HS-27A (cell line): ENCODE results near the gene LCT.
"Not testable (repeated sequence)": the region's sequence is repeated elsewhere in the genome, so short reads cannot be mapped to it uniquely, and the experiment has no call there.

Experiments
- DNase-seq: peaks from one replicate; pipeline ENCODE4 v3.0.0-alpha.2; 2012; ENCODE audit warnings: low read depth, missing footprints

The LCT gene

DNA sequence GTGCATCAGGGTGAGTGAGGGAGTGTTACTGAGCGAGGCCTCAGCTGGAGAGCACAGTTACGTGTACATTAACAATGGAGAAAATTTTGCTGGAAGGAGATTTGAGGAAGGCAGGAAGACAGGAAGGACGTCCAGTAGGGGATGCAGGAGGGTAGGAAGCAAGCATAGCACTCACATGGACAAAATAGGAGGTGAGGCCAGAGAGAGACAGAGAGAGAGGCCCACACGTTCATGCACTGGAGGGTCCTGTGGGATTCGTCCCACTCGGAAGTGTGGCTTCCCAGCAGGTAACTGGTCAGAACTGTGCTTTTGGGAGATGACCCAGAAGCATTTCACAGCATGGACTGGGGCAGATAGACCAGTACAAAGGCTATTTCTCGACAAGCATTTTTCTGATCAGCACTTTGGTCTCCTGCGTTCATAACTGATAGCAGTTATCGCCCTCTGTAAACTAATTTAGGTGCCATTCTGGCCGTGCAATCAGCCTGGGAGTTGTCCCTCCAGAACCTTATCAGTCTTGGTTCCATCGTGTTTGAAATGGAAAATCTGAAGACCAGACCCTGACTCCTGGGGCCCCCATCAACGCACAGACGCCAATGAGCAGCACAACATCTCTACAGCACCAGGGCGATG is 5.7 kb downstream of the LCT start:
- DNase-seq = no peak

DNA sequence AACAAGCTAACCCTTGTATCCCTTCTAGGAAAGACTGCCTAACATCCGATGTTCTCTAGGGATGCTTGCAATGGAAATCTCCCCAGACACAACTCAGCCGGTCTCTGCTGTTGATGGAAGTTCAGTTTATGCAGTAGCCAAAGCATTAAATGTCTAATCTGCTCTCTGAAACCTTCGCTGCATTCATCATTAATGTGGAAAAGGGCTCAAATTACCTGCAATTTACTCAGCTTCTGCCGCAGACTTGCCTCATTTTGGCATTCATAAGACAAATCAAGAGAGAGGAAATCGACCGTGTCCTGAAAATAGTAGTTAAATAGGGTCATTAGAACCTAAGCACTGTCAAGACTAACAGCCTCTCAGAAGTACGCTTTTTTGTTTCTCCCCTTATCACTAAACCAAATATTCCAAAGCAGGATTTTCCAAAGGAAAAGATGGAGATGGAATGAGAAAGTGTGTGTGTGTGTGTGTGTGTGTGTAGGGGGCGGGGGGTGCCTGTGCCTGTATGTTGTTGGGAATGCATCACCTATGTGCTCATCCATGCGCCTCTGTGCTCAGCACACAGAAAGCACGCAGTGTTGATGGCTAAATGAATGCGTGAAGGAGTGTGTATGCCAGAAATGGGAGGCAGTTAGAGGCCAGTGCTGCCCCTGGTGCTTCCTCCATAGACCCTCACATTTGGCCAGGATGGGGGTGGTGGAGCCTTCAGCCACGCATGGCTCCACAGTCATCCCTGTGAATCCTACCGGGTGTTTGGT is 7.4 kb downstream of the LCT start:
- no peak for DNase-seq

DNA sequence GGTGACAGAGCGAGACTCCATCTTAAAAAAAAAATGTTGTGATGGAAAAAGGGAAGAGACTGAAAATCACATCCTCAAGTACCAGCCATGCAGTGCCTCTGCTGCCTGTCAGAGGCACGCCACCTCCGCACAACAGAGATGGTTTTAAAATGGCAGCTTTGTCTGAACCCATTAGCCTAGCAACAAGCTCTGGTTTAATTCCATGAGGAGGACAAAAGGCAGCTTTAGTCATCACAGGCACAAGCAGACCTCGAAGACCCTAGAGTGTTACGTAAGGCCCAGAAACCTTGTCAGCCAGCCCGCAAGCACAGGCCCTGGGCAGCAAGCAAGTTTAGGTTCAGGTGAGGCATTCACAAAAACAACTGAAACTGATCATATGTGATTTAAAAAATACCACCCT is 10.4 kb downstream of the LCT start:
- no peak for DNase-seq

DNA sequence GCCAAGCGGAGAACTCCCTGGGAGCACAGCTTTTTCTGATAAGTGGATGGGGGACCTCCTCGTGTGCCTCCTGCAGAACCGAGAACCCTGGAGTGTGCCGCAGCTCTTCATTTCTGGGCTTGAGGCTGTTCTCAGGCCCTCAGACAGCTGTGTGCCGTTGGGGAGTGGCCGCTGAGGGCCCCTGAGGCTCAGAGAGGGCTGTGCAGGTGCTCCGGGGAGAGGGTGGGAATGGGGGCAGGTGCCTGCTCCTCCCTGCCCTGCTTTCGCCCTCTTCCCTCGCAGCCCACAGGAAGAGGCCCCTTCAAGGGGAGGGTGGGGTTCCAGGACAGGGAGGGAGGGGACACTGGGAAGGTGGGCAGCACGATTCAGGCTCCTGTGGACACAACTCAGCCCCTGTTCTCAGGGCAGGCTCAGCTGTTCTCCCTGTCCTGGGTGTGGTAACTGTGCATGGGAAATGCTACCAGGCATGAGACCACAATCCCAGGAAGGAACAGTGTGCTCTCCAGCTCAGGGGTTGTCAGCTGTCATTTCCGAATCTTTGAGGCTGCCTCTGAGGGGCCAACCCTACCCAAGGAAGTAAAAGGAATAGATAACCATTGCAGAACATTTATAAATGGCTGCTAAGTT is 11.3 kb downstream of the LCT start:
- no peak for DNase-seq

DNA sequence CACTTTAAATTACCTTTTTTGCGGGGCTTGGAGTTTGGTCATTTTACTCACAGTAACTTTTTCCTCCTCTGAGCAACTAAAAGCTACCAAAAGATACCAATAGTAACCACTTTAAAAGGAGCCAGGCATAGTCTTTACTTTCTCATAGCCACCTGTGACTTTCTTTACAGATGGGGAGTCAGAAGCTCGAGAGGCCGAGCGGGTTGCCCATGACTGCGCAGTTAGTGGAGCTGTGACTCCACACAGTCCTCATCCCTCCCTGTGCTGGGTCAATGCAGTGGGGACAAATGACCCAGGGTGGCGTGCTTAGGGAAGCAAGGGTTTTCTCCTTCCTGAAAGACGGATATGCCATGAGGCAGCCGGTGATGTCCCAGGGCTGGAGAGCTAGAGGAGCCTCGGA is 11.9 kb downstream of the LCT start:
- no peak for DNase-seq

DNA sequence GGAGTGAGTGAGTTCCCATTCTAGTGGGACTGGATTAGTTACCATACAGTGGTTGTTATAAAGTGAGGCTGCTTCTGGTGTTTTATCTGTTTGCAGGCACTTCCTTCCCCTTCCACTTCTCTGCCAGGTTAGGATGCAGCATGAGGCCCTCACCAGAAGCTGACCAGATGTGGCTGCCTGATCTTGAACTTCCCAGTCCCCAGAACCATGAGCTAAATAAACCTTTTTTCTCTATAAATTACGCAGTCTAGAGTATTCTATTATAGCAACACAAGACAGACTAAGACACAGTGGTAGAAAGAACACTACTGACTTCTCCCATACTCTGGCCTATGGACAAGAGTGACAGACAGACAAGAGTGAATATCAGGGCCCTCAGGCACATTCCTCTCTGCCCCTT is 14.1 kb downstream of the LCT start:
- no peak for DNase-seq

DNA sequence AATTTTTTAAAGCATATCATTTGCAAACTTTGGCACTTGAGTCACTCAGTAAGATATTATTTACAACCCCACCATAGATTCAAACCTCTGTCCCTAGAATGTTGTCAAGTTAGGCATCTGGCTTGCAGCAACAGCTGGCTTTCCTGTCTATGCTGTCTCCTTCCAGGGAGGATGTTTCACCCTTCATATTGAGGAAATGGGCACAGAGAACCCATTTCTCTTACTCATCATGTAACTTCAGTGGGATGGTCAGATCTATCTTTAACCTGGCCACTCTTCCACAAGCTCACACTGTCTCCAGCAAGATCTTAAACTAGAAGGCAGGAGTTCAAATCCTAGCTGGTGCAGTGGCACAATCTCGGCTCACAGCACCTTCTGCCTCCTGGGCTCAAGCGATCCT is 15.8 kb downstream of the LCT start:
- no peak for DNase-seq

DNA sequence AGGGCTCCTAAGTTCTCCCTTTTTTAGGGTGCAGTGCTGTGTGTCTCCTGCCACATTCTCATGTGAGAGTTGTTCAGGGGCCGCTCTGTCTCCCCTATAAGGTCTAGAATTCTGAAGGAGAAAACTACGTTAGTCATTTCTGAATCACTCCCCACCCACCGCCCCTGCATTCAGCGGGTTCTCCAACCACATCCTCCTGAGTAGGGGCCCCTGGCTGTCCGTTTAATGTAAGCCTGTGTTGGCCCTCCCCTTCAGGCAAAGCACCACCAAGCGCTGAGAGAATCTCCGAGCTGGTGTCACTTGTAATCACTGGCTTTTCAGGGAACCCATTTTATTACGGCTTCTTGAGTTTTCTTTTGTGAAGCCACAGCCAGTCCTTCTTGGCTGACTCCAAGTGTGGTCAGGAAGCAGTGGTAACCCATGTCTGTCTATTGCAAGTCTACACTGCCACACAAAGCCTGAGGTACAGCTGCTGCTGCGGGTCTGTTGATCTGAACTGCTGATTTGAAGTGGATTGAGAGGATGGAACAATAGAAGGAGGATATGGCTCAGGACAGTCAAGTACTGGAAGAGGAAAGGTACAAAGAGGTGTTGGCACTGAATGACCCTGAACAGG is 16.9 kb downstream of the LCT start:
- no peak for DNase-seq

DNA sequence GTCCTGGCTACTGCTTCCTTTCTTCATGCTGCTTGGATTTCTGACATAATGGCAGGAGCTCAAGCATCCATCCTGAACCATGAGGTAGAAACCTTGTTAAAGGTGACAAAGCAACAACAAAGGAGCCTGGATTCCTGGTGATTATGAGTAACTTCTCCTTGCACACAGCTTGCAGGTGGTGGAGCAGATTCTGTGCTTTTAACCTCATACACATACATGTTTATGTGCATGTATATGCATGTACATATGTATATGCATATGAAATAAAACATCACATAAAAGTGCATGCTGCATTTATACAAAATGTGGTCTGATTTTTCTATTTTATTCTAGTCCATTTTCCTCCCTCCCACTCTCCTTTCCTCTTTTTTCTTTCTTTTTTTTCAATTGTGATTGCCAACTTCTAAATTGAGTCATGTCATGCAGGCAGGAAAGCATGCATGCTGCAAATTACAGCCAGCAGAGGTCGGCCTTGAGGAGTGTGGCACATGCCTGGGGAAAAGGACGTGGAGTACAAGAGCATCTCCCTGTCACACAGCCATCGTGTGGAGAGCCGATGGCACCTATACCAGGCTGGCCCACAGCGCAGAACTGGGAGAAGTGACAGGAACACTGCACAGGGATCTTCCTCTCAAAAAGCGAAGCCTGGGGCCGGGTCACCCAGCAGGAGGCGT is 17.9 kb downstream of the LCT start:
- DNase-seq = no peak

DNA sequence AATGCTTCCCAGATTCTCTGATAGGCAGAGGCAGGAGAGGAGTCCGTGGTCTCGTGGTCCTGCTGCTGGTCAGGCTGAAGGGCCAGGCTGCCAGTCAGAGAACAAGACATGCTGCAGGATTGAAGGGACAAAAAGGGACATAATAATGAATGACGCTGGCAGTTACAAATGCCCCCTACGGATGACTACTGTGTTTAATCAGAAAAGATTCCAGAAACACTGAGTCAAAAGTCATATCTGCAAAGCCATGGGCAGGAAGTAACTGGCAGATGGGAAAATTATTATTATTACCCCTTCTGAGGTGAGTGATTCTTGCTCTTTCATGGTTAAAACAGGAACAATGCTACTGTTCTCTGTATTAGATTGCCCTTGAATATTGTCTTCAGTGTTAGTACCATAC is 19.0 kb downstream of the LCT start:
- DNase-seq = no peak

DNA sequence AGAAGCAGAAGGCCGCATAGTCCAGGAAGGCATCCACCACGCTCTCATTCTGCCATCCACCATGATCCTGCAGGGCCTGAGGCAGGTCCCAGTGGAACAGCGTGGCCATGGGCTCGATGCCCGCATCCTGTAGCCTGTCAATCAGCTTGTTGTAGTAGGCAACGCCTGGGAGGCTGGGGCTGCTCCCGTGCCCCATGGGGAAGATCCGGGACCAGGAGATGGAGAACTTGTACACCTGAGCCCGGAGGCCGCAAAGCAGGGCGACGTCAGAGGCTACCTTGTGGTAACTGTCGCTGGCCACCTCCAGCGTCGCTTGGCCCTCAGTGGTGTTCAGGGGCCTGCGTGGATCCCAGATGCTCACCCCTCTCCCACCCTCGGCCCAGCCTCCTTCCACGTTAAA is 19.5 kb downstream of the LCT start:
- no peak for DNase-seq

DNA sequence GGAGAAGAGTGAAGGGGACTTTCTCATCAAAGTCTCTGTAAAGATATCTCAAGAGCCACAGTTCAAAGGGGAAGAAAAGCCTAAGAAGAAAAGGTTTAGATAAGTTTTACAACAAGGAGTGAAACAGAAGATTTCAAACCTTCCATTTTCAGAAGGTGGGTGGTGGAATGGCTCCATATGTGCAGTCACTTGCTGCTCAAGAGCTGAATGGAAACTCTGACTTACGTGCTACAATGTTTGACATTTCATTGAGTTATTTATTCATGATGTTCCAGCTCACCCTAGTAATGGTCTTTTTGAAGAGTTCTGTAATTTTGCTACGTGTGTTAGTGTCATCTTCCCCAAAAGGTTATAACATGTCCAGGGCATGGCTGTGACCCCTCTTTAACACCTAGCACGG is 21.7 kb downstream of the LCT start:
- DNase-seq = no peak

DNA sequence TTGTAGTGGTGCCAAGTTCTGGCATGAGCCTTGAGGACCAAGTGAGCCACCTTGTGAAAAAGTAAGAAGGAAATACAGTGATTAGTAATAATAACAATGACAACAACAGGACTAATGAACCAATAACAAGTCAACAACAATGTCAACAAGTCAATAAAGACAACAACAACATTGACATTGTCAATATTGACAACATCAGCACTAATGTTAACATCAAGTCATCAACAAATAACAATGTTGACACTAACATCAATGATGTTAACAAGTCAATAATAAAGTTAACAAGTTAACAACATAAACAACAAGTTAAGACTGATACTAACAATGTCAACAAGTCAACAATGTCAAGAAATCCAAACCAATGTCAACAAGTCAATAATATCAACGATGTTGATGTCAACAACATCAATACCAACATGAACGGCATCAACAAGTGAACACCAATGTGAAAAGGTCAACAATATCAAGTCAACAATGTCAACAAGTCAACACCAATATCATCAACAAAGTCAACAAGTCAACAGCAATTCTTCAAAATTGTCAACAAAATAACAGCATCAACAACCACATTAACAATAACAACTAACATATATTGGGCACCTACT is 24.0 kb downstream of the LCT start:
- no peak for DNase-seq

DNA sequence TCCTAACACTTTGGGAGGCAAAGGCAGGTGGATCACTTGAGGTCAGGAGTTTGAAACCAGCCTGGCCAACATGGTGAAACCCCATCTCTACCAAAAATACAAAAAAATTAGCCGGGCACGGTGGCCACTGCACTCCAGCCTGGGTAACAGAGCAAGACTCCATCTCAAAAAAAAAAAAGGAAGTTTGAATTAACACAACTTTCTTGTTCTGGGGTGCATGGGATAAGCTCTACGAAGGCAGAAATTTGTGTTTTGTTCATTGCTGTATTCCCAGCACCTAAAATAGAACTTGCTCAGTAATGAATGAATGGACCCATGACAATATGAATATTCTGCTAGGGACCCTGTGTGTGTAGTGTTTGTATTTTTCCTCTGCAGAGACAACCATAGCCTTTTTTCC is 29.1 kb downstream of the LCT start:
- DNase-seq = not testable (repeated sequence)

DNA sequence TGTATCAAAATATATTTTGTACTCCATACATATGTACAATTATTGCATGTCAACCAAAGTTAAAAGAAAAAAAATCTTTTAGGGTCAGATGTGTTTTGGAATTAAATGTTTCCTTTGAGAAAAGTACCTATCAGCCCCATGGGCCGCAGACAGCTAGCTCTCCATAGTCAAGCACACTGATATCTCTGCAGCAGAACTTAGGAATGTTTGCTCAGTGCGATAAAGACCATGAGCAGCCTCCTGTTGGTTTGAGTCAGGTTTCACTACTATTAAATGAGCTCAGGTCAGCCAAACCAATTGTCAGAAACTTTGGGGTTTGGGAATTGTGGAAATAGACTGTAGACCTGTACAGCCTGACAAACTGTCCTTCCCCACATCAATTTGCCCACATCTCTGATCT is 33.7 kb downstream of the LCT start:
- DNase-seq = no peak

DNA sequence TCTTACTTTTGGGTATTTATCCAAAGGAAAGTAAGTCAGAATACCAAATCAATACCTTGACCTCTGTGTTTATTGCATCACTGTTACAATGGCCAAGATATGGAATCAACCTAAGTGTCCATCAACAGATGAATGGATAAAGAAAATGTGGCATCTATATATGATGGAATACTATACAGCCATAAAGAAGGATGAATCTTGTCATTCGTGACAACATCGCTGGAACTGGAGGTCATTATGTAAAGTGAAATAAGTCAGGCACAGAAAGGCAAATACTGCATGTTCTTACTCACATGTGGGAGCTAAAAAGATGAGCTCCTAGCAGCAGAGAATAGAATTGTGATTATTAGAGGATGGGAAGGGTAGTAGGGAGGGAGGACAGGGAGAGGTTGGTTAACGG is 34.6 kb downstream of the LCT start:
- no peak for DNase-seq

DNA sequence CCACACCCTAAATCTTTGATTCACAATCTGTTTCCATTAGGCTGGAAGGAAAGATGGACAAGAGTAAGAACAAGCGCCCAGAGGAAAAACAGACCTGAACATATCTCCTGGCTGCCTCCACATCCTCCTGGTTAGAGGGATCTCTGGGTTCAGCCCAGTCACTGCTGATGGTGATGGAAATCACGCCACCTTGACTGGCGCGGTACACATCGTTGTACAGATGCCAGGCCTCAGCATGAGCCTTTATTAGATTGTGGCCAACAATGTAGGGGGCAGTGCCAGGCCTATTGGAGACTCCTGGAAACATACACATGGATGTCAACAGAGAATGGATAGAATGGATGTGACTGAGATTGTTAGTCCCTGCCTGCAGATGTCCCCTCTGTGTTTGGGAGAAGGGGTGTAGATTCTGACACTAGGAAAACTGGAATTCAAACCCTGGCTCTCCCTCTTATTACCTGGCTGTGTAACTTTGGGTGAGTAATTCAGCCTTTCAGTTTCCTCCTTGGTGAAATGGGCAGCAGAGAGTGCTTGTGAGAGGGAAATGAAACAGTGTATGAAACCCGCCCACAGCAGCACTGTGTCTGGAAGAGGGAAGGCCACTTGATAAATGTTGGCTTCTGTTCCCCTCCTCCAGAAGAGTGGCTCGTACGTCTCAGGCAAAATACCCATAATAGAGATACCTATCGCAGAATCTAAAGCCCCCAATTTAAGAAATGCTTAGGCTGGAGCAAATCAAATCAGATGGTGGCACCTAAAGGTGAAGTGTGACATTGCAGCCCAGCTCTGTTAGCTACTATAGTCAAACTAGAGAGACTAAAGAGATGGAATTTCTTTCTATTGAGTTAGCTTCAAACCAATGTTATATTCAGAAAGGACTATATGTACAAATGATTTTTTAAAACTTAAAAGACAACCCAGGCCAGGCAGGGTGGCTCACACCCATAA is 36.2 kb downstream of the LCT start:
- DNase-seq = no peak

DNA sequence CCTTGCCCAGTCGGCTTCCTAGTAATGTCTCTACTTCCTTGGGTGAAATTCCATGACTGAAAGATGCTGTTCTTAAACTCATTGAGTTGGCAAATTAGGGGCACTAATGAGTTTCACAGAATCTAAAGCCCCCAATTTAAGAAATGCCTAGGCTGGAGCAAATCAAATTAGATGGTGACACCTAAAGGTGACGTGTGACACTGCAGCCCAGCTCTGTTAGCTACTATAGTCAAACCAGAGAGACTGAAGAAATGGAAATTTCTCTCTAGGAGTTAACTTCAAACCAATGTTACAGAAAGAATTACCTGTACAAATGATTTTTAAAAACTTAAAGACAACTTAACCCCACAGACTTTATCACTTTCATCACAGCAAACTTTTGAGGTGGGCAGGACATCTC is 37.2 kb downstream of the LCT start:
- DNase-seq = no peak

DNA sequence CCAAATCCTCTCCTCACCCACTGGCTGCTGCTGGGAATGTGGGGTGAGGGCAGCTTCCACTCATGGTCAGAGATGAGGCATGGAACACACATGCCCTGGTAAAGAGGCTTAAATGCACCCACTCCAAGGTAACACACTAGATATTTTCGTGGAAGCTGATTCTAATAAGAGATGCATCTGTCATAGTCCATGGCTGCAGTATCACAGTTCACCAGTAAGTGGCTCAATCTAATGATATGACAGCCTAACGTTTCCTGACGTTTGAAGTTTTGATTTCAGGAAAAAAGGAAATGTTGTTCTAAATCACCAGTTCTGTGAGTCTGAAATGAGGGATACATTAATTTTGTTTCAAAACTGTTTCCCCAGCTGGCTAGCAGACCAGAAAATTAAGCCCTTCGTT is 38.2 kb downstream of the LCT start:
- no peak for DNase-seq

DNA sequence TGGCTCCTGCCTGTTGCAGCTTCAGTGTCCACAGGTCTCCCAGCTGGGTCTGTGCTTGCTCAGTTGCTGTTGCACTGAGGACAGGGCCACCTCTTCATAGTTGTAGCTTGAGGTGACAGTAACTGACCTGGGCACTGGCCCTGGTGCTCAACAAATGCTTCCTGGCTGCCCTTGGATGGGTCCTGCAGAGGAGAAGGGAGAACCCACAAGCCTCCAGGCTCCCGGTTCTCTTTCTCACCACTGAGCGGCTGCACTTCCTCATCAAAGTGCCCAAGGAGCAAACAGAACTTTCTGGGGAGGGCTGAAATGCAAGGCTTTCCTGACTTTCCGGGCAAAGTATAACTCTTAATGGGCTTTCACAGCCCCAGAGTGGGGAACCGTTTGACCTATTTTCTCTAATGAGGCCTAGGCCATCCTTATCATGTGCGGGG is 38.7 kb downstream of the LCT start:
- no peak for DNase-seq
